CD4-positive, alpha-beta memory T cell (primary cell): ENCODE measurements around the gene RBM44. TPM values are rescaled to one million over a fixed set of nuclear protein-coding genes. Genes with fewer than 3 reads are reported as not detected.

Source experiments
- CTCF ChIA-PET: fragments of 350-600 bp; sonication (Branson Sonifier 250); formaldehyde crosslinking; loops from one replicate; lab custom pipeline; 2021; ENCODE audit warnings: inconsistent platforms; ENCODE audit not compliant: partially characterized antibody; lab: Charles Lee
- POLR2A ChIA-PET: fragments of 350-600 bp; sonication (Branson Sonifier 250); formaldehyde crosslinking; loops from one replicate; lab custom pipeline; 2021; ENCODE audit not compliant: partially characterized antibody; lab: Charles Lee
- DNase-seq, 5 donors: peaks; one replicate each; pipeline versions ENCODE4 v3.0.0 to v3.0.0-alpha.2; 2020 to 2022; ENCODE audit warnings: mixed read lengths in 1 of 5
- H3K27ac ChIP-seq: one replicate; pipeline ENCODE4 v1.7.0; 2013; ENCODE audit warnings: low read depth, low read length
- H3K27me3 ChIP-seq: 2 replicates; pipeline ENCODE4 v1.7.0; 2013; ENCODE audit warnings: mild to moderate bottlenecking, low read length, moderate library complexity; ENCODE audit not compliant: insufficient read depth
- H3K36me3 ChIP-seq: 2 replicates; pipeline ENCODE4 v1.7.0; 2013; ENCODE audit warnings: mild to moderate bottlenecking, low read length, moderate library complexity; ENCODE audit not compliant: insufficient read depth
- H3K4me1 ChIP-seq: 2 replicates; pipeline ENCODE4 v1.7.0; 2013; ENCODE audit warnings: mild to moderate bottlenecking, low read length, moderate library complexity; ENCODE audit not compliant: insufficient read depth
- H3K4me3 ChIP-seq, 2 donors: one replicate each; pipeline ENCODE4 v1.7.0; 2013; ENCODE audit warnings: low read length in 2 of 2, mild to moderate bottlenecking in 1 of 2
- H3K9me3 ChIP-seq, 2 donors: one replicate each; pipeline ENCODE4 v1.7.0; 2013; ENCODE audit warnings: low read length in 2 of 2, control low read depth in 1 of 2; ENCODE audit not compliant: control insufficient read depth in 1 of 2
- H3K27ac Mint-ChIP-seq, 7 donors: one replicate each; pipeline ENCODE4 v1.8.0; 2020 to 2021; ENCODE audit warnings: mixed read lengths in 7 of 7, mild to moderate bottlenecking in 6 of 7, inconsistent platforms in 3 of 7, moderate library complexity in 3 of 7
- H3K27me3 Mint-ChIP-seq, 2 donors: one replicate each; pipeline ENCODE4 v1.8.0; 2020 to 2021; ENCODE audit warnings: mixed read lengths in 2 of 2
- H3K36me3 Mint-ChIP-seq, 2 donors: one replicate each; pipeline ENCODE4 v1.8.0; 2020 to 2021; ENCODE audit warnings: mixed read lengths in 2 of 2, inconsistent platforms in 1 of 2, mild to moderate bottlenecking in 1 of 2
- H3K4me1 Mint-ChIP-seq, 4 donors: one replicate each; pipeline ENCODE4 v1.8.0; 2020 to 2021; ENCODE audit warnings: mixed read lengths in 4 of 4, mild to moderate bottlenecking in 1 of 4
- H3K4me3 Mint-ChIP-seq, 8 donors: one replicate each; pipeline ENCODE4 v1.8.0; 2020 to 2021; ENCODE audit warnings: mixed read lengths in 8 of 8, mild to moderate bottlenecking in 7 of 8, moderate library complexity in 6 of 8, inconsistent platforms in 3 of 8
- H3K9me3 Mint-ChIP-seq, 8 donors: one replicate each; pipeline ENCODE4 v1.8.0; 2020 to 2021; ENCODE audit warnings: mixed read lengths in 8 of 8, mild to moderate bottlenecking in 5 of 8, inconsistent platforms in 3 of 8, moderate library complexity in 1 of 8
- intact Hi-C: fragments of 100-400 bp; cut with micrococcal nuclease; formaldehyde crosslinking; loops from one replicate; pipeline ENCODE4 v1.15.1; 2023
- polyA plus RNA-seq, 2 donors: library from polyadenylated mRNA; unstranded; fragments of 300-500 nt; fragmentation: Illumina TruSeq; gene quantifications; one replicate each; pipeline ENCODE4 v1.2.3, GENCODE V29; 2021
- total RNA-seq, 2 experiments: library from RNA; stranded (reverse); gene quantifications; one replicate each; pipeline ENCODE4 v1.2.3, GENCODE V29; 2021

Gene RBM44
- total and polyA plus RNA-seq, 4 experiments from 2014 or later: 0.17 to 1.1 (median 0.47) TPM

GRCh38 chr2:237823544-237823943 lies 25.0 kb downstream of the RBM44 start:
- H3K9me3 ChIP-seq: no peaks in the 10 kb centered on the region
- H3K36me3 Mint-ChIP-seq: no peaks in the 10 kb centered on the region
- H3K4me3 ChIP-seq: no peak overlapping the region
- no peak overlapping the region for H3K4me3 Mint-ChIP-seq
- no peak overlapping the region for H3K27ac ChIP-seq
- DNase-seq: no peak
- H3K4me1 ChIP-seq: no peaks in the 10 kb centered on the region
- H3K27me3 Mint-ChIP-seq: no peaks in the 10 kb centered on the region
- H3K36me3 ChIP-seq: no peaks in the 10 kb centered on the region
- peaks cover 0 to 4% (median under 1%) of the 10 kb centered on the region in 4 donors for H3K4me1 Mint-ChIP-seq
- no peaks in the 10 kb centered on the region for H3K27me3 ChIP-seq
- POLR2A ChIA-PET: no interaction called here
- intact Hi-C loops: no loop called here
- CTCF ChIA-PET: no interaction called here
- H3K9me3 Mint-ChIP-seq: no peaks in the 10 kb centered on the region
- no peak overlapping the region for H3K27ac Mint-ChIP-seq

DNA sequence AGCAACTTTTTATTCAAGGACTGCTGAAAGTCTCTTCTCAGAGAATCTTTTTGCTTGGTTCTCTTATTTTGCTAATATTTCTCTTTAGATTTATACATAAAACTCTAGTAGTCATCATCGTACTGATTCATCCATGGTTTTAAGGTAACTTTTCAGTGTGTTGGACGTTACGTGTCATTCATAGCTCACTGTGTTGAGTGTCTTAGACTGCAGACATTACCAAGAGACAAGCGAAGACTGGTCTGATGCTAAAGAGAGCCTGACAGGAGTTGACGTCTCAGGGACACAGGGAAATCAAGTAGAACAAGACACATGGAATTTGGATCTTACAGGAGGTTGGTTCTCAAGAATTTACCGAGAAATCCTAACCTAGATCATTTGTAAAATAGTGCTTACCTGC lies 25.5 kb downstream of the RBM44 start:
- Histone ChIP-seq H3K9me3 (no peaks in the 10 kb centered on the region), H3K36me3 (no peaks in the 10 kb centered on the region), H3K27me3 (no peaks in the 10 kb centered on the region), H3K27ac (no peak overlapping the region), H3K4me1 (no peaks in the 10 kb centered on the region), H3K4me3 (no peak overlapping the region)
- H3K4me1 Mint-ChIP-seq: peaks cover 0 to 3% (median under 1%) of the 10 kb centered on the region in 4 donors
- no peaks in the 10 kb centered on the region for H3K9me3 Mint-ChIP-seq
- no peak overlapping the region for H3K4me3 Mint-ChIP-seq
- no peaks in the 10 kb centered on the region for H3K36me3 Mint-ChIP-seq
- intact Hi-C loops: no loop called here
- H3K27ac Mint-ChIP-seq: no peak overlapping the region
- CTCF ChIA-PET: no interaction called here
- no peaks in the 10 kb centered on the region for H3K27me3 Mint-ChIP-seq
- POLR2A ChIA-PET: no interaction called here
- no peak for DNase-seq

GRCh38 chr2:237827421-237827987 lies 28.9 kb downstream of the RBM44 start:
- H3K4me1 Mint-ChIP-seq: no peaks in the 10 kb centered on the region
- H3K36me3 Mint-ChIP-seq: peaks cover 0 to 3% of the 10 kb centered on the region in 2 donors
- no peak for DNase-seq
- H3K27me3 ChIP-seq: no peaks in the 10 kb centered on the region
- POLR2A ChIA-PET: no interaction called here
- intact Hi-C loops: no loop called here
- no peak overlapping the region for H3K27ac ChIP-seq
- CTCF ChIA-PET: no interaction called here
- H3K9me3 Mint-ChIP-seq: peaks cover 0 to 1% (median 0%) of the 10 kb centered on the region in 8 donors
- H3K4me1 ChIP-seq: no peaks in the 10 kb centered on the region
- H3K36me3 ChIP-seq: no peaks in the 10 kb centered on the region
- H3K27me3 Mint-ChIP-seq: no peaks in the 10 kb centered on the region
- no peak overlapping the region for H3K4me3 ChIP-seq
- no peaks in the 10 kb centered on the region for H3K9me3 ChIP-seq
- no peak overlapping the region for H3K4me3 Mint-ChIP-seq
- H3K27ac Mint-ChIP-seq: no peak overlapping the region

GRCh38 chr2:237830522-237830921 lies 31.9 kb downstream of the RBM44 start:
- Histone ChIP-seq H3K36me3 (no peaks in the 10 kb centered on the region), H3K4me3 (no peak overlapping the region), H3K27me3 (no peaks in the 10 kb centered on the region), H3K27ac (no peak overlapping the region), H3K4me1 (no peaks in the 10 kb centered on the region), H3K9me3 (no peaks in the 10 kb centered on the region)
- no peaks in the 10 kb centered on the region for H3K27me3 Mint-ChIP-seq
- H3K4me3 Mint-ChIP-seq: no peak overlapping the region
- POLR2A ChIA-PET: no interaction called here
- H3K9me3 Mint-ChIP-seq: peaks cover 0 to 1% (median 0%) of the 10 kb centered on the region in 8 donors
- intact Hi-C loops: no loop called here
- H3K27ac Mint-ChIP-seq: no peak overlapping the region
- DNase-seq: no peak
- no peaks in the 10 kb centered on the region for H3K4me1 Mint-ChIP-seq
- H3K36me3 Mint-ChIP-seq: peaks cover 0 to 15% of the 10 kb centered on the region in 2 donors
- CTCF ChIA-PET: no interaction called here

DNA sequence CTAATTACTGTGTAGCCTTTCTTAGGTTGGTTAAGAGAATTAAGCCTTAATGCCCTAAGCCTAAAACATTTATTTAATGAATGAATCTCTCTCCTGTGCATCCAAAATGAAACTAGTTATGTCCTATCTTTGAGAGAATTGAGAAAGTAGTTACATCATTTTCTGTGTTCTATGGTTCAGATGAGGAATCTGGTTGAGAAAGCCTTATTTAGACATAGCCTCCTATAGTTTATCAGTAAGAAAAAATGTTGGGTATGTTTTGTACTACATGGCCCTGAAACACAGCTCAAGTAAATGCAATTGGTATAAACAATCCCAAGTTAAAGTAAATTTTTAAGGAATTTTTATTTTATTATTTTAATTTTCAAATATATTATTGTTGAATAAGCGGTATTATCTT lies 35.0 kb downstream of the RBM44 start:
- Histone ChIP-seq H3K36me3 (no peaks in the 10 kb centered on the region), H3K4me1 (no peaks in the 10 kb centered on the region), H3K27ac (no peak overlapping the region), H3K9me3 (no peaks in the 10 kb centered on the region), H3K4me3 (no peak overlapping the region), H3K27me3 (no peaks in the 10 kb centered on the region)
- no peaks in the 10 kb centered on the region for H3K27me3 Mint-ChIP-seq
- H3K4me1 Mint-ChIP-seq: no peaks in the 10 kb centered on the region
- peaks cover 0 to 1% (median 0%) of the 10 kb centered on the region in 8 donors for H3K9me3 Mint-ChIP-seq
- ChIA-PET CTCF (no interaction called here), POLR2A (no interaction called here)
- no peak overlapping the region for H3K27ac Mint-ChIP-seq
- no peak for DNase-seq
- H3K36me3 Mint-ChIP-seq: peaks cover 0 to 20% of the 10 kb centered on the region in 2 donors
- no peak overlapping the region for H3K4me3 Mint-ChIP-seq
- intact Hi-C loops: no loop called here

GRCh38 chr2:237835372-237835771 lies 36.8 kb downstream of the RBM44 start:
- Histone ChIP-seq H3K27me3 (no peaks in the 10 kb centered on the region), H3K4me3 (no peak overlapping the region), H3K27ac (no peak overlapping the region), H3K4me1 (no peaks in the 10 kb centered on the region), H3K36me3 (no peaks in the 10 kb centered on the region), H3K9me3 (no peaks in the 10 kb centered on the region)
- H3K4me1 Mint-ChIP-seq: no peaks in the 10 kb centered on the region
- H3K36me3 Mint-ChIP-seq: peaks cover 0 to 20% of the 10 kb centered on the region in 2 donors
- no peak overlapping the region for H3K4me3 Mint-ChIP-seq
- ChIA-PET POLR2A (interaction anchor here (0.6 kb wide), 1 partner anchor 361 kb away, joined by 3 read pairs; no protein-coding TSS in a partner anchor), CTCF (no interaction called here)
- DNase-seq: no peak
- intact Hi-C loops: no loop called here
- H3K27me3 Mint-ChIP-seq: no peaks in the 10 kb centered on the region
- H3K27ac Mint-ChIP-seq: no peak overlapping the region
- peaks cover 0 to 1% (median 0%) of the 10 kb centered on the region in 8 donors for H3K9me3 Mint-ChIP-seq

- no peaks in the 10 kb centered on the region for H3K9me3 ChIP-seq
- H3K27me3 Mint-ChIP-seq: peaks cover 0 to 1% of the 10 kb centered on the region in 2 donors
- H3K27me3 ChIP-seq: no peaks in the 10 kb centered on the region
- no peaks in the 10 kb centered on the region for H3K4me1 Mint-ChIP-seq
- no peak overlapping the region for H3K27ac Mint-ChIP-seq
- peaks cover 0 to 3% (median 0%) of the 10 kb centered on the region in 8 donors for H3K9me3 Mint-ChIP-seq
- H3K4me3 Mint-ChIP-seq: no peak overlapping the region
- no peaks in the 10 kb centered on the region for H3K36me3 ChIP-seq
- ChIA-PET POLR2A (no interaction called here), CTCF (no interaction called here)
- intact Hi-C loops: no loop called here
- peaks cover 0 to 9% of the 10 kb centered on the region in 2 donors for H3K36me3 Mint-ChIP-seq
- no peak overlapping the region for H3K27ac ChIP-seq
- no peak overlapping the region for H3K4me3 ChIP-seq
- no peaks in the 10 kb centered on the region for H3K4me1 ChIP-seq
- DNase-seq: no peak
These were observed 42.5 kb downstream of the RBM44 start for GRCh38 chr2:237841051-237841450.
